BLaER1 (cell line): ENCODE measurements around the gene FBXL14.

Experiments
- H3K27ac ChIP-seq: shearing (Covaris generic); formaldehyde crosslinking; 2 replicates; pipeline ENCODE4 v1.8.1; 2022
- H3K27me3 ChIP-seq: shearing (Covaris generic); formaldehyde crosslinking; 2 replicates; pipeline ENCODE4 v1.8.1; 2022
- H3K36me3 ChIP-seq: shearing (Covaris generic); formaldehyde crosslinking; 2 replicates; pipeline ENCODE4 v1.8.1; 2022
- H3K4me1 ChIP-seq: shearing (Covaris generic); formaldehyde crosslinking; 2 replicates; pipeline ENCODE4 v1.8.1; 2022
- H3K4me2 ChIP-seq: shearing (Covaris generic); formaldehyde crosslinking; 2 replicates; pipeline ENCODE4 v1.8.1; 2022
- H3K4me3 ChIP-seq: shearing (Covaris generic); formaldehyde crosslinking; 2 replicates; pipeline ENCODE4 v1.8.1; 2022
- H3K9ac ChIP-seq: shearing (Covaris generic); formaldehyde crosslinking; 2 replicates; pipeline ENCODE4 v1.8.1; 2022
- H3K9me3 ChIP-seq: shearing (Covaris generic); formaldehyde crosslinking; 2 replicates; pipeline ENCODE4 v1.8.1; 2022
- H4K20me1 ChIP-seq: shearing (Covaris generic); formaldehyde crosslinking; 2 replicates; pipeline ENCODE4 v1.8.1; 2022
- Cebpa-rat ChIP-seq: shearing (Covaris generic); IDR thresholded peaks from 2 replicates; pipeline ENCODE4 v1.8.1; 2022

The FBXL14 gene

DNA sequence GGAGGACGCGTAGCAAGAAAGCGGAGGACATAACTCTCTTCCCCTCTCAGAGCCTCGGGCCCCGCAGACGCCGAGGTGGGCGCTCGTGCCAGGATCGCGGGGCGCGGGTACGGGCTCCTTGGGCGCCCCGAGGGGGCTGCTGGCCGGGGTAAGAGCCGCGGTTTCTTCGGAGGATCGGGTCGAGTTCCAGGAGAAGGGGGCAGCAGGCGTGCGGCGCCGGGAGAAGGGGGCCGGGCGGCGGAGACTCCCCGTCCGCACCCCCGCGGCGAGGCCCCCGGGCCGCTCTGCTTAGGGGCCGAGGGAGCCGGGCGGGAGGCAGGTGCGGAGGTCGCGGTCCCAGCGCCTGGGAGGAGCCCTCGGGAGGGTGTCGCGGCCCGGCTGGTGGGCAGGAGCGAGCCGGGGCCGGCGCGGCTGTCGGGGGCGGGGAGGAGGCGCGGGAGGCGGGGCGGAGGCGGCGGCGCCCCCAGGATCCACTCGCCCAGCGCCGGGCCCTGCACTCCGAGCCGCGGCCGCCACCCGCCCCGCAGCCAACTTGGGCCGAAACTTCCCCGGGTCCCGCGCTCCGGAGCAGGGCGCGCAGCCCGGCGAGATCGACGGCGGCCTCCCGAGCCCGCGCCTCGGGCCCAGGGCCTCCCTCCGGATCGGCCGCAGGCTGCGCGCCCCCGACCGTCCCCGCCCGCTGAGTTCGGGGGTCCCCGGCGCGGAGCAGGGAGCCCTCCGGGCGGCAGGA is 64.4 kb downstream of the FBXL14 start:
- H3K27me3 ChIP-seq, result peaks cover 72% of the 10 kb centered on the region
- H3K4me1 ChIP-seq, result peaks cover 70% of the 10 kb centered on the region
- no peaks in the 10 kb centered on the region for H3K9me3 ChIP-seq
- 0 out of 2 replicates have a peak overlapping the region, but pooled peaks have one; percentile 9 for H3K9ac ChIP-seq
- H4K20me1 ChIP-seq, result peaks cover 63% of the 10 kb centered on the region
- H3K4me3 ChIP-seq, result peak overlapping the region; percentile 69
- H3K4me2 ChIP-seq, result peak overlapping the region; percentile 94
- H3K36me3 ChIP-seq, result no peaks in the 10 kb centered on the region
- no peak overlapping the region for H3K27ac ChIP-seq
- TF ChIP-seq Cebpa-rat, result no peak

DNA sequence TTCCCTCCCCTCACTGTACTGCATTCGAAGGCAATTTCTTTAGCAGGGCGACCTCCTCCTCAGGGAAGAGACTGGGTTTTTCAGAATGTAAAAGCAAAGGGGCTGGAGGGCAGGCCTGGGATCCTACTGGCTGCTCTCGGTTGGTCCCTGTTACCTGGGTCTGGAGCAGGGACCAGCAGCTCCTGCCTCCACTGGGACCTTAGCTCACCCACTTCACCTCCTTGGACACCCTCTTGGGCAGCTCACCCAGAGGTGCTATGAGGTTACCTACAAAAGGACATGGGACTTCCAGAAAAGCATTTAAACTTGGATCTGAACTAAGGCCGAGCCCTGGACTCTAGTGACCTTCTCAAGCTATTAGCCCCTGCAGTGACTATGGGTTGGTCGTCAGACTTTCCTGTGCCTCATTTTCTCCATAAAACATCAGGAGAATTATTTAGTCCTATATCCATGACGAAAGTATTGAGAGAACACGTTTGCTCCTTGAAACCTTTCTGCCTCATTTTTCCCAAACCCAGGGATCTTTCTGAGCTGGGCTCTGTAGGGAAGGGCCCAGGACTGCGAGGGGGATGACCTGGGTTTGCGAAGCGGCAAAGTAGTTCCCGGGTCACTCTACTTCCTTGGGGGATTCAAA is 65.0 kb downstream of the FBXL14 start:
- Histone ChIP-seq H4K20me1 (peaks cover 57% of the 10 kb centered on the region), H3K9me3 (no peaks in the 10 kb centered on the region), H3K9ac (no peak overlapping the region), H3K27me3 (peaks cover 72% of the 10 kb centered on the region), H3K36me3 (no peaks in the 10 kb centered on the region), H3K4me2 (peak overlapping the region; percentile 94), H3K4me3 (peak overlapping the region; percentile 69), H3K4me1 (peaks cover 68% of the 10 kb centered on the region), H3K27ac (no peak overlapping the region)
- no peak for TF ChIP-seq Cebpa-rat

DNA sequence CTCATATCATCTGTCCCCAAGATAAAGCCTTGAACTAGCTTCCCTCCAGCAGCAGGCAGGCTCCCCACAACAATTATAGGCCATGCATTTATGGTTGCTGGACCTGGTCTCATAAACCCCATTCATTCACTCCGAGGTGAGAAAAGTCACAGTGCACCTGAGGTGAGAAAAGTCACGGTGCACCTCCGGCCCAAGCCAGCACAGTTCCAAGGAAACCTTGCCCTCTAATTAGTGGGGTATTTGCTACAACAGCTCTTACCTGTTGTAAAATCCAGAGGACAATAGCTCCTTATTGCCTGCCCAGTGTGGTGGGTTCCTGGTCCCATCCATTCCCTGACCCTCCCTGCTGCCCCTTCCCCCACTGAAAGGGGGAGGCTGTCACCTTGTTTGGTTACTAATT is 65.6 kb downstream of the FBXL14 start:
- no peaks in the 10 kb centered on the region for H3K9me3 ChIP-seq
- H3K4me1 ChIP-seq, result peaks cover 63% of the 10 kb centered on the region
- no peak overlapping the region for H3K27ac ChIP-seq
- no peak overlapping the region for H3K9ac ChIP-seq
- peaks cover 52% of the 10 kb centered on the region for H4K20me1 ChIP-seq
- H3K27me3 ChIP-seq, result peaks cover 69% of the 10 kb centered on the region
- no peak overlapping the region for H3K4me2 ChIP-seq
- no peaks in the 10 kb centered on the region for H3K36me3 ChIP-seq
- no peak for TF ChIP-seq Cebpa-rat
- no peak overlapping the region for H3K4me3 ChIP-seq

DNA sequence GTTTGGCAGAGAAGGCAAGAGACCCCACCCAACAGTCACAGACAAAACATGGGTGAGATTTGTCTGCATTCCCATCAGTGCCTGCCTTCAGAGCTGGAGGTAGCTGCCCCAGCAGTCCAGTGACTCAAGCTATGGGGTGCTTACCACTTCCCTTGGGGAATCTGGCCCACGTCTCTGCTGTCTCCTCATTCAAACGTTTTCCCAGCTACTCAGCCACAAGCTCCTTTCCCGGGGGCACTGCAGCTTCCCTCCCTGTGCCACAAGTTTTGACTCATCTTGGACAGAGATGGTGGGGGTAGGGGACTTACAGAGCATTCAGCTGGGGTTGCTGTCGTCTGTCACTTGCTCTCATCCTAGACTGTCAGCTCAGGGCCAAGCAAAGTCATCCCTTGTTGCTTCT is 66.6 kb downstream of the FBXL14 start:
- Histone ChIP-seq H3K4me1 (peaks cover 53% of the 10 kb centered on the region), H3K4me3 (no peak overlapping the region), H3K27ac (no peak overlapping the region), H3K27me3 (peaks cover 59% of the 10 kb centered on the region), H4K20me1 (peaks cover 42% of the 10 kb centered on the region), H3K36me3 (no peaks in the 10 kb centered on the region), H3K4me2 (no peak overlapping the region), H3K9me3 (no peaks in the 10 kb centered on the region; the same call in 1 of the 2 replicates), H3K9ac (no peak overlapping the region)
- TF ChIP-seq Cebpa-rat, result no peak

DNA sequence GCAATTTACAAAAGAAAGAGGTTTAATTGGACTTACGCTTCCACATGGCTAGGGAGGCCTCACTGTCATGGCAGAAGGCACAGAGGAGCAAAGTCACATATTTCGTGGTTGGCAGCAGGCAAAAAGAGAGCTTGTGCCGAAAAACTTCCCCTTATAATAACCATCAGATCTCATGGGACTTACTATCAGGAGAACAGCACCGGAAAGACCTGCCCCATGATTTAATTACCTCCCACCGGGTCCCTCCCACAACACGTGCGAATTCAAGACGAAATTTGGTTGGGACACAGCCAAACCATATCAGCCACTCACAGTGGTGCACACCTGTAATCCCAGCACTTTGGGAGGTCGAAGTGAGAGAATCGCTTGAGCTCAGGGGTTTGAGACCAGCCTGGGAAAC is 68.5 kb downstream of the FBXL14 start:
- Histone ChIP-seq H3K27me3 (peaks cover 39% of the 10 kb centered on the region), H3K9ac (no peak overlapping the region)
- no peak for TF ChIP-seq Cebpa-rat

DNA sequence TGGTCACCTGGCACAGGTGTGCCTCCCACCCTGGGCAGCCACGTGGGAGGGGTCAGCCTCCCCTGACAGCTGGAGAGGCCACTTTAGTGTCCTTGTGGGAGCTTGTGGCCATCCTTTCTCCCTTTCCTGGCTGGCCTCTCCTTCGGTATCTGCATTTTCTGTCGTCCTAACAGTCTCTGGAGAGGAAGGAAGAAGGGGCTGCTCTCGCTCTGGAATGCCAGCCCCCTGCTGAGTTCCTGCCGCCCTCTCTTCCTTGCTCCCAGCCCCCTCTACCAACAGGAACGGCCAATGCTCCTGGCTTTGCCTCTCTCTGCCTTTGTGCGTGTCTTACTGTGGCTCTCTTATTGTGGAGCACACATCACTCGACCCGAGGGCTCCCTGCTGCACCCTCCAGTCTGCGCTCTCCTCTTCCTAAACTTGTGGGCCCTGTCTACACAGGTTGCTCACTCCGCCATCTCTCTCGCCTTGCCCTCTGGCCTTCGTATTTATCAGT is 70.8 kb downstream of the FBXL14 start:
- Histone ChIP-seq H3K4me2 (no peak overlapping the region), H3K4me3 (no peak overlapping the region)

More for the DNA sequence above, 68.5 kb downstream of the FBXL14 start:
- H3K36me3 ChIP-seq, result no peaks in the 10 kb centered on the region
- peak overlapping the region; percentile 82 for H3K4me2 ChIP-seq
- peaks cover 22% of the 10 kb centered on the region for H4K20me1 ChIP-seq
- no peak overlapping the region for H3K4me3 ChIP-seq
- H3K9me3 ChIP-seq, result no peaks in the 10 kb centered on the region; the same call in 1 of the 2 replicates
- no peak overlapping the region for H3K27ac ChIP-seq
- peaks cover 33% of the 10 kb centered on the region for H3K4me1 ChIP-seq

DNA sequence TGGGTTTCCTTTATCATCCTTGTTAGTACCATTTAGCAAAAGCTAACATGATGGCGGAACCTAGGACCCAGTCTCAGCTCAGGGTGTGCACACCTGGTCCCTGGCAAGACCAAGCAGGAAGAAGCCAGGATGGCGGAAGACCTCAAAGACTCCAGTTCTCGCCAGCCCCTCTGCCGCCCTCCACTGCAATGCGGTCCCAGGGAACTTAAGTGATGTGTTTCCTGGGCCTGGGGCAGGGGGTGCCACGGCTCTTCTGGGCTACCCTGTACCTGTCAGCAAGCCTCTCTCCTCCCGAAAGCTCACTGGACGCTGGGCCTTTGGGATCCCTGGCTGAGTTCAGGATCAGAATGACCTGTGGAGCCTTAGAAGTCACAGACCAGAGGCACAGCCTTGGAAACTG is 71.3 kb downstream of the FBXL14 start:
- Histone ChIP-seq H3K9ac (no peak overlapping the region), H3K27me3 (peaks cover 11% of the 10 kb centered on the region), H3K27ac (no peak overlapping the region), H4K20me1 (no peaks in the 10 kb centered on the region), H3K9me3 (no peaks in the 10 kb centered on the region; the same call in 1 of the 2 replicates), H3K4me3 (no peak overlapping the region), H3K4me1 (peaks cover 33% of the 10 kb centered on the region), H3K4me2 (no peak overlapping the region), H3K36me3 (no peaks in the 10 kb centered on the region)
- TF ChIP-seq Cebpa-rat, result no peak

More for the DNA sequence above, 70.8 kb downstream of the FBXL14 start:
- no peak overlapping the region for H3K9ac ChIP-seq
- no peaks in the 10 kb centered on the region; the same call in 1 of the 2 replicates for H3K9me3 ChIP-seq
- TF ChIP-seq Cebpa-rat, result no peak
- H3K27me3 ChIP-seq, result peaks cover 17% of the 10 kb centered on the region
- no peak overlapping the region for H3K27ac ChIP-seq
- no peaks in the 10 kb centered on the region; the same call in 1 of the 2 replicates for H4K20me1 ChIP-seq
- peaks cover 27% of the 10 kb centered on the region for H3K4me1 ChIP-seq
- H3K36me3 ChIP-seq, result no peaks in the 10 kb centered on the region

DNA sequence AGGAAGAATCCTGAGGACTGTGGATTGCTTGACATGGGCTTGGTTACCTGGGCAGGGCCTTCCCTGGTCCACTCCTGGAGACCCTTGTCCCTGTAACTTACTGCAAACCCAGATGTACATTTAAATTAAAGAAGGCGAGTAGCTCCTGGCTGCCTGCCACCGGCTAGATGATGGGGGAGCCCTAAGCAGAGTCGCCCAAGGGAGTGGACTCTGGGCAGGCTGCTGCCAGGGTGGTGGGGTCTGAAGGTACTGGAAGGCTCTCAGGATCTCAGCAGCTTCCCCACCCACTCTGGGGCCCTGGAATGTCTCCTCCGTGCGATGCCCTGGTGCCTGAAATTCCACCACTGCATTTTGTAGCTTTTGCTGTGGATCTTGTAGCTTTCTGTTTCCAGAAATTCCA is 74.7 kb downstream of the FBXL14 start:
- H3K4me2 ChIP-seq, result no peak overlapping the region
- H3K9ac ChIP-seq, result no peak overlapping the region
- H3K4me3 ChIP-seq, result no peak overlapping the region

DNA sequence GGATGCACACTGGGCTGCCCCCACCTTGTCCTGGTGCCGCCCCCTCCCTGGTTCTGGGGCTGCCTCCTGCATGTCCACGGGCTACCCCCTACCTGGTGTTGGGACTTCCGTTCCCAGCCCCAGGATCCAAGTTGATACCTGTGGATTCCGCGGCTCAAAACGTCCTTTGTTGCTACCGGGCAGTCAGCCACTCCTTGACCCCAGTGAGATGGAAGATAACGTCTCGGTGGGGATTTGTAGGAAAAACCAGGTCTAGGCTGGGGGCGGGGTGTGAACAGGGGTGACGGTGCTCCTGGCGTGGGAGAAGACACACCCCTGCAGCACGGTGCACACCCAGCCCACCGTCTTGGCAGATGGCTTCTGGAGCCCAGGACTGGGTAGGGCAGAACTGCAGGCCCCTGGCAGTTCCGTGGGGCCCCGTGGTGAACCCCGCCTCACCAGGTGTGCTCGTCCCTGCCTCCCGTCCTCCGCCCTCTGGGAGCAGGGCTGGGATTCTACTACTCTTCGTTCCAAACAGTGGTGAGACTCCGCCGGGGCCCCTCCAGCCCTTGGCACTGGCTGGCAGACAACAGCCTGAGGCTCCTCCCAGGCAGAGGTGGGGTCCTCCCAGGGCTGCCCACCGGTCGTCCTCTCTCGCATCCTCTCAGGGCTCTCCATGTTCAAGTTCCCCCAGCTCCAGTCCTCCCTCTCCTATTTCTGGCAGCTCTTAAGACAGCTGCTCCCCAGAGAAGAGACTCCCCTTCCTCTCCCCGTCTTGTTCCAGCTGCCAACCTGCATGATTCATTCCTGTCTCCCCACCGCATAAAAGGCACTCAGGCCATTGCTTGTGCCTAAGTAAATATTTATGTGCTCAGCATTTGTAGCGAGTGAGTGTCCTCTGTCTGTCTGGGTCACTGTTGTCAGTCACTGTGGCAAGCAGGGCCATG is 75.5 kb downstream of the FBXL14 start:
- Histone ChIP-seq H3K4me1 (peaks cover 12% of the 10 kb centered on the region), H3K4me2 (peak overlapping the region; percentile 31), H4K20me1 (no peaks in the 10 kb centered on the region), H3K4me3 (no peak overlapping the region), H3K27me3 (no peaks in the 10 kb centered on the region), H3K9me3 (peaks cover 22% of the 10 kb centered on the region), H3K27ac (no peak overlapping the region), H3K9ac (no peak overlapping the region), H3K36me3 (no peaks in the 10 kb centered on the region)
- no peak for TF ChIP-seq Cebpa-rat

More for the DNA sequence above, 74.7 kb downstream of the FBXL14 start:
- Histone ChIP-seq H3K27me3 (no peaks in the 10 kb centered on the region), H4K20me1 (no peaks in the 10 kb centered on the region), H3K4me1 (peaks cover 14% of the 10 kb centered on the region), H3K9me3 (peaks cover 20% of the 10 kb centered on the region), H3K27ac (no peak overlapping the region), H3K36me3 (no peaks in the 10 kb centered on the region)
- TF ChIP-seq Cebpa-rat, result no peak
